Inflammatory macrophage treated with lipopolysaccharide for 4 hours (primary cell): ENCODE measurements around the gene MAMDC2.
"Not testable (repeated sequence)": the region's sequence is repeated elsewhere in the genome, so short reads cannot be mapped to it uniquely, and the experiment has no call there.

Experiments used
- DNase-seq: peaks from one replicate; pipeline ENCODE4 v3.0.0-alpha.2; 2020

MAMDC2 gene

DNA sequence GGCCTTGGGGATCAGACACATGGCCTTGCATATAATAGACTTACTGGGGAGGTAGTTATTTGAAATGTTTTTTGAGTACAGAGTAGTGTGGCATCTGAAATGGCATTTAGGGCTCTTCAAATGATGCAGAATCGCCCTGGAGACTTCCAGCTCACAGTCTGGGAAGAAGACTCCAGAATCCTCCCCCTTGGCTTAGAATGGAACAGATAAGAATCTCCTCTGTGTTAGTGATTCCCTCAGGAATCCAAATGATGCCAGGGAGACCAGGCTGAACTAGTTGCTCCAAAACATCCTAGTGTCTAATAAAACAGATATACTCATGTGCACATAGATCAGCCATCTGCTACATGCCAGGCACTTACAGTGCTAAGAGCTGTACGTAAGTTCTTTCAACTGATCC is 176.6 kb downstream of the MAMDC2 start:
- no peak for DNase-seq

DNA sequence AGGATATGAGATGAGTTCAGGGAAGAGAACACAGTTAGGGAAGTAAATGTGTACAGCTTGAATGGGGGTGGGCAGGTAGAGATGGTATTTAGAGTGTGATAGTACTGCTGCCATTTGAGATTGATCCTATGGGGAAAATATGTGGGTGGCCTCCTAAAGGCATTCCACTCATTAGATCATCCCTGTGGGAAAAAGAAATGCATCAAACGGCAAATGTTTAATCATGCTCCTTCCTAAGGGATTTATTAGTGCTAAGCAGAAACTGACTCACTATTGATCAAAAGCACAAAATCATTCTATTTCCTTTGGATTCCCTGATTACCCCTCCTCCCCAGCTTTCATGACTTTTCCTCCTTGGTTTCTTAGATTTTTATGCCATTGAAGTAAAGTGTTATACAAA is 178.7 kb downstream of the MAMDC2 start:
- DNase-seq = no peak

DNA sequence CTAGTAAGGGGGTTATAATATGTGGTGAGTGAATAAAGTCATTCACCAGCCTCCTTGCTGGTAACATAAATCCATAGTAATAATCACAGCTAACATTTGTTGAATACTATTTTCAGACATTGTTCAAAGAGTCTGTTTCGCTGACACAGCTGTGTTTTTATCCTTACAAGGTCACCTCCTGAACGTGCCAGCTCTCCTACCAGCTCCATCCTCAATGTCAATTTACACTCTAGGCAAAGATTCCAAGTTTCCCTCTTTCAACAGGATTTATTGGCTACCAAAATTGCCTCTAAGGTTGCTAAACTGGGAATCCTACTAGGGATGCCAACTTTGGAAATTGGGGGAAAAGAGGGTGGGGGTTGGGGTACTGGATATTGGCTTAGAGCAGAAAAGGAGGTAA is 184.5 kb downstream of the MAMDC2 start:
- no peak for DNase-seq

DNA sequence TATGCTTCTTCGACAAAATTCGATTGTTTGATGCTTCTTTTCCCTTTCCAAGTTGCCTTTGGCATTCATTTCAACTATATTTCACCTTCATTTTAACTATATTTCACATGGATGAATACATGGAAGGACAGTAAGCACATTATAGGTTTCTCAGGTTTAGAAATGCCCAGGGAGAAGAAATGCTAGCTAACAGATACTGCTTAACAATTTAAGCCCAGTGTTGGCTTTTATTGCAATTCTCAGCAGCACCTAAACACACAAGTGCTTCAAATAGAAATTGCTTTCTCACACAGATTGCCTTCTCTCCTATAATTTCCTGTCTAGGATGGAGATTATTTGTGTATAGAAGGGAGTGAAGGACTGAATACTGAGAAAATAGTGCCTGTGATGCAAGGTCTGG is 185.0 kb downstream of the MAMDC2 start:
- no peak for DNase-seq

DNA sequence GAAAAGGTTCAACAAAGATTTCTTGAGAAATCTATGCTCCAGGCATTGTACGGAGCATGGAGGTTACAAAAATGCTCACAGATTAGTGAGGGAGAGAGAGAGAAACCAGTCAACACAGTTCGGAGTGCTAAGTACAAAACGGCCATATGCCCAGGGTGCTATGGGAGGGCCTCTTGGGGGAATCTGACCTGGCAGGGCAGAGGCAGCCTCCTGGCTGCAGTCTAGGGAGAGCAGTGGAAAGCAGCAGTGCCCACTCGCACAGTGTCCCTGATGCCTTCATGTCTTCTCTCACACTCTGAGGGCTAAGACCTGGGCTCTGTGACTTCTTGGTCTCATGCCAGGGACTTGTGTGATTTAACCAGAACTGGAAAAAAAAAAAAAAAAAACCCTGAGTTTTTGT is 185.4 kb downstream of the MAMDC2 start:
- no peak for DNase-seq

DNA sequence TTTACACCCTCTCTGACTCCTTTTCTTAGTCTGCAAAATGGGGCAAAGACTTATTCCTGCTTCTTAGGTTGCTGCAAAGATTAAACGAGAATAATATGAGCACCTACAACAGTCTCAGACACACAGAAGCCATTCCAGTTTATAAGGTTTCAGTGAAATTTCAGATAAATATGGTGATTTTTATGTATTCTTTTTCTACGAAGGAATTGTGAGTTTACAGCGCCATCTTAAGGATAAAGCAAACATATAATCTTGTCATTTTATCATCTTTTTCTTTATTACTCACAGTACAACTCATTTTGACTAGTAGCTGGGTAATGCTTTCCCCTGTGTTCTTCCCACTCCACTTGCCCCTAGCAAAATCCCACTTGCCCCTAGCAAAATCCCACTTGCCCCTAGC is 185.9 kb downstream of the MAMDC2 start:
- peak; percentile 3 for DNase-seq

DNA sequence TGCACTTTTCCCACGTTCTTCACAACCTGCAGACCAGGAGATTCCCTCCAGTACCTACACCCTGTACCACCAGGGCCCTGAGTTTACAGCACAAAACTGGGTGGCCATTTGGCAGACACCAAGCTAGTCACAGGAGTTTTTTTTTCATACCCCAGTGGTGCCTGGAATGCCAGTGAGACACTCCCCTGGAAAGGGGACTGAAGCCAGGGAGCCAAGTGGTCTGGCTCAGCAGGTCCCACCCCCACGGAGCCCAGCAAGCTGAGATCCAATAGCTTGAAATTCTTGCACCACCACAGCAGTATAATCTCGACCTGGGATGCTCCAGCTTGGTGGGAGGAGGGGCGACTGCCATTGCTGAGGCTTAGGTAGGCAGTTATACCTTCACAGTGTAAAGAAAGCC is 188.8 kb downstream of the MAMDC2 start:
- no peak for DNase-seq

DNA sequence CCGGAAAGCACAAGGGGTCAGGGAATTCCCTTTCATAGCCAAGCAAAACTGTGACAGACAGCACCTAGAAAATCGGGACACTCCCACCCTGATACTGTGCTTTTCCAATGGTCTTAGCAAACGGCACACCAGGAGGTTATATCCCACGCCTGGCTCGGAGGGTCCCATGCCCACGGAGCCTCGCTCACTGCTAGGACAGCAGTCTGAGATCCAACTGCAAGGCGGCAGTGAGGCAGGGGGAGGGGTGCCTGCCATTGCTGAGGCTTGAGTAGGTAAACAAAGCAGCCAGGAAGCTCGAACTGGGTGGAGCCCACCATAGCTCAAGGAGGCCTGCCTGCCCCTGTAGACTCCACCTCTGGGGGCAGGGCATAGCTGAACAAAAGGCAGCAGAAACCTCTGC is 190.6 kb downstream of the MAMDC2 start:
- DNase-seq = not testable (repeated sequence)

DNA sequence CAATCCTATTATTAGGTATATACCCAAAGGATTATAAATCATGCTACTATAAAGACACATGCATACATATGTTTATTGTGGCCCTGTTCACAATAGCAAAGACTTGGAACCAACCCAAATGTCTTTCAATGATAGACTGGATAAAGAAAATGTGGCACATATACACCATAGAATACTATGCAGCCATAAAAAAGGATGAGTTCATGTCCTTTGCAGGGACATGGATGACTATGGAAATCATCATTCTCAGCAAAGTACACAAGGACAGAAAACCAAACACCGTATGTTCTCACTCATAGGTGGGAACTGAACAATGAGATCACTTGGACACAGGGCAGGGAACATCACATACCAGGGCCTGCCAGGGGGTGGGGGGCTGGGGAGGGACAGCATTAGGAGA is 202.3 kb downstream of the MAMDC2 start:
- not testable (repeated sequence) for DNase-seq

DNA sequence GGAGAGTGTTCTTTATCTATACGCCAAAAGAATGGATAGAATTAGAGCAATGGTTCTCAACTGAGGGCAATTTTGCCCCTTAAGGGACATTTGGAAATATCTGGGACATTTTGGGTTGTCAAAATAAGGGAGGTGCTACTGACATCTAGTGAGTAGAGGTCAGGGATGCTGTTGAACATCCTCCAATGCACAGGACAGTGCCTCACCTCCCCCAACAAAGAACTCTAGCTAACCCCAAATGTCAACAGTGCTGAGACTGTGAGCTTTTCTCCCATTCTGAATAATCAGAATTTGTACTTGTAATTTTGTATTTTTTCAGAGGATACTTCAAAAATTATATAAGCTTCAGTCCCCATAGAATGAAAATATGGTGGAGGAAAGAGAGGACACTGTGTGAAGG is 206.6 kb downstream of the MAMDC2 start:
- no peak for DNase-seq

DNA sequence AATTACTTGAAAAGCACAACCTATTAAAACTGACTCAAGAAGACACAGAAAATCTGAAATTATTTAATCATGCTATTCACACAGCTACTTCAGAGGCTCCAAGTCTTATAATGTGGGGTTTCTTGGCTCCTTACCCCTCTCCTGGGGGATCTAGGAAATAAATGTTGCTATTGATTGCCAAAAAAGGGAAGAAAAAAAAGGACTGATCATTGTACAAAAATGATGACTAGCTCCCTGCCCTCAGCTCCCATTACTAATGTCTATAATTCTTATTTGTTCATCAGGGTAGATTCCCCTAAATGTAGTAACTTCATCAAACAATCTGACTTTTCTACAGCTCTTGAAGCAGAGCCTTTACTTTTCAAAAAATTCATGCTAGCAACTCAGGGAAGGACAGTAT is 211.8 kb downstream of the MAMDC2 start:
- DNase-seq = peak; percentile 26

DNA sequence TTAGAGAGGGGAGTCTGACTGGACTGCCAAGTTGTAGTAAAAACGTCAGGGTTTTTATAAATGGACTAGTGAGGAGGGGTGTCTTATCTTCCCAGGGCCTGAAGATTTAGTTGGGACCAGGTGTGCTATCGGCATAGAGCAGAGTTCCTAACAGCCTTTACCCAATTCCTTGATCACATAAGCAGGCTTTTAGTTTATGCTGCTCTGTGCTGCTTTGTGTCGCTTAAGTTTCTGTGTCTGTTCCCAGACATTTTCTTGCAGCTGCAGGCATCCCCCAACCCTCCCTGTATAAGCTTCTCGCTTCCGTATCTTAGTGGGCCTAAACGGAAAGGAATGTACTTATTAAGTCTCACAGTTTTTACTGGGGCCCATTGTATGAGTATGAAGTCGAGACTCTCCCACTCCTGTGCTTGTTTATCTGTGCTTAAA is 212.5 kb downstream of the MAMDC2 start:
- DNase-seq = no peak

DNA sequence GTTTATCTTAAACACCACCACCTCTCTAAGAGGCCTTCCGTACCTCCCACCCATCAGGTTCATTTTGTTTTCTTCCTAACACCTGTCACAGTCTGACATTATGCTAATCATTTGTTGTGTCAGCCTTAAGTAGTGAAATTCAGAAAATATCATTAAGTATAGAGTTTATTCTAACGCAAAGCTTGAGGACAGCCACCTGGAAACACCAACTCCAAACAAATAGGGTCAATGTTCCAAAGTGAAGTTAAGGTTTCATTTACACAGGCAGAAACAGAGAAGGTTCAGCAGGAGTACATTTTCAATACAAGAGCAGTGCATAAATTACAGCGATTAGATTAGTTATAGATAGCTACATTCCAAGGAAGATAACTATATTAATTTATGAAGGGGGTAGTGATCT is 213.9 kb downstream of the MAMDC2 start:
- no peak for DNase-seq

DNA sequence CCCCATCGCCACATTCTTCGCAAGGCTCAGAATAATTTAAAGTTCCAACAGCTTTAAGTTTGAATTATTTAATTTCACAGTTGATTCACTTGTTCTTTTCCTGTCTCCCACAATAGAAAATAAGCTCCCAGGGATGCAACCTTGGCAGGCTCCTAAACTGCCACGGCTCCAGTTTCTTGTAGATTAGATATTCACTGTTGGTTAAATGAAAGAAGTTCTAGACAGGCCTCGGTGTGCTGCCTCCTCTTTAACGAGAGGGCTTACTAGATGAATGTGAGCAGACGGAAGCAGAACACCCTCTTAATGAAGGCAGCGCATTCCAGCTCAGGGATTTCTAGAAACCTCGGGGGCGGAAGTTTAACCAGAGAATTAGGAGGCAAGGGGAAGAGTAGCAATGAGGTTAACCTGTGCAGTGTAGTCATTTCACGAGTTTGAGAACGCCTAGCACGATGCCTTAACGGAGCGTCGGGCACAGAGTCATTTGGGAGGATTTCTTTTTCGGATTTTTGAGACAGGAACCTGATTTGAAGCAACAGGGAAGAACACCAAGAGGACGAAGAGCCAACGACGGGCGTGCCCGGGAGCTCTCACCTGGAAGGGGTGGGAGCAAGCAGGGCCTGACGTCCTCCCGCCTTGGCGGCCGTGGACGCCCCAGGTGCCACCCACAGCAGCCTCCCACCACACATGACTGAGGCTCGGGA is 214.5 kb downstream of the MAMDC2 start:
- peak; percentile 34 for DNase-seq

DNA sequence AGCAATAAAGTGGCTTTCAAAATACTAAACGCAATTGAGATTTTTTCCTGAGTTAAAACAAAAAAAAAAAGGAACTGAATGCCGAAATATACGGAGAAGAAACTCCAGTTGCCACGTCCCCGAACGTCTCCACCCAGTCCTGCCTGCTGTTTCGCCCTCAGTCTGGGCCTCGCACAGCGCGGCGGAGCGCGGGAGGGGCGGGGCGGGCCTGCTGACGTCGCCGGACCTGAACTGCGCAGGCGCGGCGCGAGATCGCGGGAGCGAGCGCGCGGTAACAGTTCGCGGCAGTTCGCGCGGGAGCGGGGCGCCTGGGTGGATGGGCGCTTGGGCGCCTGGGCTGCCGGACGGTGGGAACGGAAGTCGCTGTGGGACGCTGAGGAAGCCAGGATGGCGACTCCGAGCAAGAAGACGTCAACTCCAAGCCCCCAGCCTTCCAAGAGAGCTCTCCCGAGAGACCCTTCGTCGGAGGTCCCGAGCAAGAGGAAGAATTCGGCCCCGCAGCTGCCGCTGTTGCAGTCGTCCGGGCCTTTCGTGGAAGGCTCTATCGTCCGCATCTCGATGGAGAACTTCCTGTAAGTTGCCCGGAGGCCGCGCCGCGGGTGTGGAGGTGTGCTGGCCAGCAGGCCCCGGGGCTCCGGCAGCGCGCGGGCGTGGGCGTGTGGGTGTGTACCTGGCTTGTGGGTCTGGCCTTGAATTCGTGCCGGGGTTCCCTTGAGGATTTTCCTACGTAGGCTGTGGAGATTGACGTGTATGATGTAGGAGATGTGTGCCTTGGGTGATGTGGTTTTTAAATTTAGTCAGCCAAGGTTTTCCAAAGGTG is 215.3 kb downstream of the MAMDC2 start, which contains the start of gene SMC5:
Gene SMC5 (plus strand): TSS at position 287 of the 820 bp plus-strand sequence. CDS start 101 bp downstream, at position 388.
- peak; percentile 91 for DNase-seq

DNA sequence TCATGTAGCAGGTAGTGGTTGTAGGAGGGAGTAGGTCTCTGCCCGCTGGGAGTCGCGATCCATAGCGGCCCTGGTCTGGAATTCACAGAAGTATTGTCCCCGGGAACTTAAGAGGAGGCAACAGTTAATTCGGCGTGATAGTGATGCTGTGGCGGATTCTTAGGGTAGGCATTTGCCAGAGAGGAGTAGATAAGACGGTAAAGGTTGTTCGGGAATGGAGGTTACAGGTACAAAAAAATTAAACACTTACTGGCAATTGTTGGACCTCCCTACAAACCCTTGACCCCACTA is 215.8 kb downstream of the MAMDC2 start:
- no peak for DNase-seq

DNA sequence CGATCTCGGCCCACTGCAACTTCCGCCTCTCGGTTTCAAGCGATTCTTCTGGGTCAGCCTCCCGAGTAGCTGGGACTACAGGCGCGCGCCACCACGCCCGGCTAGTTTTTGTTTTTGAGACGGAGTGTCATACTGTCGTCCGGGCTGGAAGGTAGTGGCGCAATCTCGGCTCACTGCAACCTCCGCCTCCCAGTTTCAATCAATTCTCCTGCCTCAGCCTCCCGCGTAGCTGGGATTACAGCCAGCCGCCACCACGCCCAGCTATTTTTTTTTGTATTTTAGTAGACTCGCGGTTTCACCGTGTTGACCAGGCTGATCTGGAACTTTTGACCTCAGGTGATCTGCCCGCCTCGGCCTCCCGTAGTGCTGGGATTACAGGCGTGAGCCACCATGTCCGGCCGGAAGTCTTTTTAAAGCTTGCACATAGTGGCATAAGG is 216.4 kb downstream of the MAMDC2 start:
- no peak for DNase-seq

DNA sequence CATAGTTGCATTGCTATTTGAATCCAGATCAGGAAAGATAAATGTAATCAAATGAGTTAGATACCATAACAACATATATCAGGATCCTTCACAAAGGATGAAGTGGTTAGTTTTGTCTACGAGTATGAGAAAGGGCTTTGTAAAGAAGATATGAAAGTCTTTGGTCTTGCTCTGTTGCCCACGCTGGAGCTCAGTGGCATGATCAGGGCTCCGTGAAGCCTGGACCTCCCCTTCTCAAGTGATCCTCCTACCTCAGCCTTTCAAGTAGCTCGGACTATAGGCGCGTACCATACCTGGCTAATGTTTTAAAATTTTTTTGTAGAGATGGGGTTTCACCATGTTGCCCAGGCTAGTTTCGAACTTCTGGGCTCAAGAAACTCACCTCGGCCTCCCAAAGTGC is 217.0 kb downstream of the MAMDC2 start:
- no peak for DNase-seq

DNA sequence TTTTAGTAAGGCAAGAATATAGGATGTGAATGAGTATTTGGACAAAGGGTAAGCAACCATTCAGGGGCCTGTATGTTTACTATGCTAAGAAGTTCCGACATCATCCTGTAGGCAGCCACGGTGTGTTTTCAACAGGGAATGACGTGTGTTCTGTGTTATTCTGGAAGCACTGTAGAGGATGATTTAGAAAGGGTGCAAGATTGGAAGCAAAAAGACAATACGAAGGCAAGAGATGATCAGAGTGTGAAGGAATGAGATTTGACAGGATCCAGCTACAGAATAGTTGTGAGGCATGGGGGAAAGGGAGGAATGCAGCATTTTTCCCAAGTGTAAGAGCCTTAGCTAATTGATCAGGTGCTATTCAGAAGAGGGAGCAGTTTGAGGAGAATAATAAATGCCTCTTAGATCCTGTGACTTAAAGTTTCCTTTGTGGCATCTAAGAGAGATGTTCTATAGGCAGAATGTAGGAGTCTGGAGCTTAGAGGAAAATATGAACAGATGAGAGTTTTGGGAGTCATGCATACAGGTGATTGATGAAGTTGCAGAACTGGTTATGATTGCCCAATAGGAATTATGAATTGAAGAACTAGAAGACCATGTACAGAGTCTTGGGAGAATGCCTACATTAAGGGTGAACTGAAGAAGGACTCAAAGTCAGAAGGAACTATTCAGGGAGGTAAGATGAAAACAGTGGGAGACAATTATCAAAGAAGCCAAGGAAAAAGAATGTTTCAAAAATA is 217.7 kb downstream of the MAMDC2 start:
- no peak for DNase-seq

DNA sequence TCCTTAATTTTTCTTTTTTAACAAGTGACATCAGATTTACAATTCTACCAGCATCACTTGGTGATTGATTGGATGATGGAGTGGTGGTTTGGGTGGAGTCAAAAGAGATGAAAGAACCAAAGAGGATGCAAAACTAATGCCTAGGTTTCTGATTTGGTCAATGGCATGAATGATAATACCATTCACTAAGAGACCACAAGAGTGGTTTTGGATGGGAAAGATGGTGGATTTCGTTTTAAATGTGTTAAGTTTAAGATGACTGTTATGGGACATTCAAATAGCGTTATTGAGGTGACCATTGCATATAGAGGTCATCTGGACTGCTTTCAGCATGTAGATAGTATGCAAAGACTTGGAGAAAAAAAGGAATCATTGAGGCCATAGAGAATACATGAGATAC is 218.7 kb downstream of the MAMDC2 start:
- no peak for DNase-seq

DNA sequence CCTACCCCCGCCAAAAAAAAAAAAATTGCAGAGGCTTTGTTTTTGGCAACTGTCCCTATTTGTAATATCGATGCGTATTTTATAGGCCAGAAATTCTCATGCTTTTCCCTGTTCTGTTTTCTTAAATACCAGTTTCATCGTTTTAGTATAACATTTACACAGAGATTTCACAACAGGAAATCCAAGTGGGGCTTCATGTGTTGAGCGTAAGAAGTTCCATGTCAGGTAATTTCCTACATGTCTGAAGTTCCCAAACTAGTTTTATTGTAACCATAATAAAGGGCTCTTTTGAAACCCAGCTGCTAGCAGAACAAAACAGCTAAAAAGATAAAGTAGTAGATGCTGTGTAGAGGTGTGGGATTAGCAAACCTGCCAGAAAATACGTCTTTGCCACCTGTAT is 219.3 kb downstream of the MAMDC2 start:
- DNase-seq = no peak

DNA sequence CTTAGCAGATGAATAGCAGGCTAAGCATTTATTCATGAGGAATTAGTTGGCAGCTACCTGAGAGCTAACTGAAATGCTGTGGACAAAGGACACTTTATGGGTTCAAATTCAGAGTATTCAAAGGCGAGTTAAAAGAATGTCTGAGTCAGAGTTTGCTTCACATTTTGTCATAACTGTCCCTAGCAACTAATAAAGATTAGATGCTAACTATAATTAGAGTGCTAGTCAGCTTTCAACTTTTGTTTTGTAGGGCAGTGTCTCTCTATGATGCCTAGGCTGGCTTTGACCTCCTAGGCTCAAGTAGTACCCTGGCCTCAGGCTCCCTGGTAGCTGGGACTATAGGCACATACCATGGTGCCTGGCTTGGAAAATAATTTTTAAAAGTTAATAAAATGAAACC is 219.8 kb downstream of the MAMDC2 start:
- DNase-seq = no peak
